Fibroblast of lung (primary cell): ENCODE measurements around the gene UBA3.

ENCODE experiments used
- EZH2 ChIP-seq: IDR thresholded peaks from 2 replicates; pipeline ENCODE4 v1.5.1; 2012; ENCODE audit warnings: low read length, control low read depth, mild to moderate bottlenecking; ENCODE audit errors: missing control alignments
- TF ChIP-seq, protein P1 (sequence below), 2 donors: IDR thresholded peaks in 1 of 2; conservative IDR thresholded peaks in 1 of 2; 1 replicate in 1 of 2; 2 replicates in 1 of 2; pipeline ENCODE4 v1.5.1; 2011 to 2012; ENCODE audit warnings: low read length in 2 of 2, control low read depth in 1 of 2, inconsistent platforms in 1 of 2, low read depth in 1 of 2, mild to moderate bottlenecking in 1 of 2

DNA sequence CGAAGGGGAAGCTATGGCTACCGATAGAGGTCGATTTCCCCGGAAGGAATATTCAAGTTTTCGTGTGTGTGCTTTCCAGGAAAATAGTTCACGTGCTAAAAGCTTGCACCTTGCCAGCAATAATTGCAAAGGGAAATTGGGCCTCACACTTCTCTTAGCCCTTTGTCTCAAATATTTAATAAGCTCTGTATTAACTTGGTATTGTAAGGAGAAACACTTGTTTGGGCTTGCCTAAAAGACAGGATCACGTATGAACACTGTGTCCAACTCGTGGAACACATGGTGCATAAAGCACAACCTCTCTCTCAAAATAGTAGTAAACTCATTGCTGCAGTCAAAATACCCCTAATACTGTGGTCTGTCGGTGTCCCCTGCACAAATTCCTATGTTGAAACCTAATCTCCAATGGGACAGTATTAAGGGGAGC, 27.7 kb downstream of the UBA3 start:
- TF ChIP-seq, protein P1, sequence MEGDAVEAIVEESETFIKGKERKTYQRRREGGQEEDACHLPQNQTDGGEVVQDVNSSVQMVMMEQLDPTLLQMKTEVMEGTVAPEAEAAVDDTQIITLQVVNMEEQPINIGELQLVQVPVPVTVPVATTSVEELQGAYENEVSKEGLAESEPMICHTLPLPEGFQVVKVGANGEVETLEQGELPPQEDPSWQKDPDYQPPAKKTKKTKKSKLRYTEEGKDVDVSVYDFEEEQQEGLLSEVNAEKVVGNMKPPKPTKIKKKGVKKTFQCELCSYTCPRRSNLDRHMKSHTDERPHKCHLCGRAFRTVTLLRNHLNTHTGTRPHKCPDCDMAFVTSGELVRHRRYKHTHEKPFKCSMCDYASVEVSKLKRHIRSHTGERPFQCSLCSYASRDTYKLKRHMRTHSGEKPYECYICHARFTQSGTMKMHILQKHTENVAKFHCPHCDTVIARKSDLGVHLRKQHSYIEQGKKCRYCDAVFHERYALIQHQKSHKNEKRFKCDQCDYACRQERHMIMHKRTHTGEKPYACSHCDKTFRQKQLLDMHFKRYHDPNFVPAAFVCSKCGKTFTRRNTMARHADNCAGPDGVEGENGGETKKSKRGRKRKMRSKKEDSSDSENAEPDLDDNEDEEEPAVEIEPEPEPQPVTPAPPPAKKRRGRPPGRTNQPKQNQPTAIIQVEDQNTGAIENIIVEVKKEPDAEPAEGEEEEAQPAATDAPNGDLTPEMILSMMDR (conservative IDR thresholded peaks at IDR 0.05 in 1 of 2, IDR thresholded peaks at IDR 0.05 in 1 of 2; ENCODE audit: low read depth in 1 of 2, low read length in 2 of 2): no peak
- no peak for TF ChIP-seq EZH2
